ENCODE measurements around the gene BRD1. TPM values are rescaled to one million over a fixed set of nuclear protein-coding genes. Genes with fewer than 3 reads are reported as not detected.

BRD1 gene
- total RNA-seq, 1 experiment from 2014 or later = 31.3 TPM

DNA sequence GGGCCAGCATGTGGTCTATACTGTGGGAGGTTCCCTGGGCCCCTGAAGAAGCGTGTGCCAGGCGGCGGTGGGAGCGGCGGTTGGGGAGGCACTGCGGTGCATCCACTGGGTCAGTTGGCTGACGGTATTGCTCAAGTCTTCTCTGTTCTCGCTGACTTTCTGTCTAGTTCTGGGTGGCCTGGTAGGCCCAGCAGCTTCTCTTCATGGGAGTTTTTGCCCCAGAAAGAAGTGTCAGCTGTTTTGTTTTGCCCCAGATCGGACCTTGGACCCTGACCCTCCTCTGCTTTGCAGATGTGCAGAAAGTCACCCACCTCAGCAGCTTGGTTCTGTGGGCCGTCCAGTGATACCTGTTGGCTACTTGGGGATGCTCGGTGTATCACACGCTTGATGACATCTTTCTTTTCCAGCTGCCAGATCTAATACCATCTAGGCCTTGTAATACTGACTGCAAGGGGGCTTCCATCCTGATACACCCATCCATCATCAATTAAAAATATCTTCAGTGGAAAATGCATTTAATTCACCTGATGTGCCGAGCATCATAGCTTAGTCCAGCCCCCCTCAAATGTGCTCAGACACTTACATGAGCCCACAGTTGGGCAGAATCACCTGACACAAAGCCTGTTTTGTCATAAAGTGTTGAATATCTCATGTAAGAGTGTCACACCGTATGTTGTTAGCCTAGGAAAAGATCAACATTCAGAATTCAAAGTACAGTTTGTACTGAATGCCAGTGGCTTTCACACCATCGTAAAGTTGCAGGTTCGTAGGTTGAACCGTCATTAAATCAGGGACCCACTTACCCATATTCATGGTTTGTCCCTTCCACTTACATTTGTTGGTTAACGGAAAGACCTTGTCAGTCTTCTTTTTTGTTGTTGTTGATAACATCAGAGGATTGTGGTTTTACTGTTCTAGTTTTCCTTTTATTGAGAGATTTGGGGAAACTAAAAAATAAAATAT lies 39.9 kb upstream of the BRD1 start:
- POLR2A ChIA-PET = no interaction called here
- Histone ChIP-seq H3K9me2 (ENCODE audit: insufficient read depth) (no peaks in the 10 kb centered on the region), H3K9me3 (ENCODE audit: control insufficient read depth in 1 of 2, insufficient read depth in 1 of 2, low read depth in 1 of 2, low read length in 2 of 2) (peaks cover 18 to 25% of the 10 kb centered on the region in 2 experiments; a peak in 2 of 4 replicates), H3K9ac (ENCODE audit: low read length) (no peak overlapping the region), H4K20me1 (ENCODE audit: insufficient read depth) (0 out of 2 replicates have a peak, but pooled peaks cover 4% of the 10 kb centered on the region), H3K4me3 (replicated peaks in 1 of 2; ENCODE audit: low read depth in 1 of 2, low read length in 2 of 2) (no peak overlapping the region), H3K36me3 (ENCODE audit: control insufficient read depth in 1 of 2, insufficient read depth in 2 of 2, low read length in 2 of 2) (peaks cover 0 to 5% of the 10 kb centered on the region in 2 experiments; a peak in 1 of 4 replicates), H3K4me2 (ENCODE audit: low read length) (no peak overlapping the region), H3K79me2 (ENCODE audit: insufficient read depth, low read length) (peaks cover 99% of the 10 kb centered on the region), H3K27ac (ENCODE audit: low read depth, low read length) (no peak overlapping the region), H3K27me3 (ENCODE audit: insufficient read depth, low read length) (no peaks in the 10 kb centered on the region), H2AFZ (ENCODE audit: low read depth, low read length, poor library complexity, severe bottlenecking) (no peak overlapping the region), H3K4me1 (ENCODE audit: control insufficient read depth in 1 of 2, insufficient read depth in 2 of 2, low read length in 2 of 2) (no peaks in the 10 kb centered on the region)
- RAD21 ChIA-PET (ENCODE audit: low non-redundant PET in 1 of 2, low total read pairs in 2 of 2, uncharacterized antibody in 2 of 2, unreplicated experiment in 2 of 2) = no interaction called here
- TF ChIP-seq FOSL1 (IDR thresholded peaks at IDR 0.05; ENCODE audit: low read depth) = no peak
- TF ChIP-seq ZFX (IDR thresholded peaks at IDR 0.05) = no peak
- TF ChIP-seq EZH2phosphoT487 (IDR thresholded peaks at IDR 0.05; ENCODE audit: borderline replicate concordance) = no peak
- TF ChIP-seq ELF1 (IDR thresholded peaks at IDR 0.05; ENCODE audit: borderline replicate concordance, low read depth) = no peak
- TF ChIP-seq JUND (IDR thresholded peaks at IDR 0.05) = no peak
- TF ChIP-seq ZBTB33 (IDR thresholded peaks at IDR 0.05; ENCODE audit: extremely low read depth, insufficient replicate concordance, low read length) = no peak
- no peak for TF ChIP-seq SRF (IDR thresholded peaks at IDR 0.05; ENCODE audit: low read depth)
- TF ChIP-seq POLR2A (IDR thresholded peaks at IDR 0.05; ENCODE audit: borderline replicate concordance, extremely low read depth, insufficient read depth, insufficient read length) = no peak
- TF ChIP-seq, protein P1, sequence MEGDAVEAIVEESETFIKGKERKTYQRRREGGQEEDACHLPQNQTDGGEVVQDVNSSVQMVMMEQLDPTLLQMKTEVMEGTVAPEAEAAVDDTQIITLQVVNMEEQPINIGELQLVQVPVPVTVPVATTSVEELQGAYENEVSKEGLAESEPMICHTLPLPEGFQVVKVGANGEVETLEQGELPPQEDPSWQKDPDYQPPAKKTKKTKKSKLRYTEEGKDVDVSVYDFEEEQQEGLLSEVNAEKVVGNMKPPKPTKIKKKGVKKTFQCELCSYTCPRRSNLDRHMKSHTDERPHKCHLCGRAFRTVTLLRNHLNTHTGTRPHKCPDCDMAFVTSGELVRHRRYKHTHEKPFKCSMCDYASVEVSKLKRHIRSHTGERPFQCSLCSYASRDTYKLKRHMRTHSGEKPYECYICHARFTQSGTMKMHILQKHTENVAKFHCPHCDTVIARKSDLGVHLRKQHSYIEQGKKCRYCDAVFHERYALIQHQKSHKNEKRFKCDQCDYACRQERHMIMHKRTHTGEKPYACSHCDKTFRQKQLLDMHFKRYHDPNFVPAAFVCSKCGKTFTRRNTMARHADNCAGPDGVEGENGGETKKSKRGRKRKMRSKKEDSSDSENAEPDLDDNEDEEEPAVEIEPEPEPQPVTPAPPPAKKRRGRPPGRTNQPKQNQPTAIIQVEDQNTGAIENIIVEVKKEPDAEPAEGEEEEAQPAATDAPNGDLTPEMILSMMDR (IDR thresholded peaks at IDR 0.05 in 2 of 3, conservative IDR thresholded peaks at IDR 0.05 in 1 of 3; ENCODE audit: borderline replicate concordance in 1 of 3, insufficient read depth in 1 of 3, low read depth in 2 of 3, low read length in 2 of 3) = no peak
- no peak for TF ChIP-seq ZNF274 (IDR thresholded peaks at IDR 0.05; ENCODE audit: low read depth, low read length)
- no peak for TF ChIP-seq TCF7L2 (IDR thresholded peaks at IDR 0.05; ENCODE audit: borderline replicate concordance, extremely low read depth, insufficient read depth, insufficient read length)
- TF ChIP-seq SIN3A (IDR thresholded peaks at IDR 0.05; ENCODE audit: low read depth) = no peak
- no peak for ATAC-seq
- intact Hi-C loops (cut with micrococcal nuclease) = no loop called here
- CTCF ChIA-PET = no interaction called here
- no peak for DNase-seq (ENCODE audit: low read depth, low spot score)
- BruUV-seq (replicated peaks) = no TSS peak
